Esophagus (tissue), 2 donors: ENCODE data around the gene DDX50. TPM values are rescaled to one million over a fixed set of nuclear protein-coding genes. Genes with fewer than 3 reads are reported as not detected.
"Not testable (repeated sequence)": the region's sequence is repeated elsewhere in the genome, so short reads cannot be mapped to it uniquely, and the experiment has no call there.

Experiments
- H3K27ac ChIP-seq, 2 donors: one replicate each; pipeline ENCODE4 v1.5.1; 2013; ENCODE audit warnings: low read depth in 2 of 2, mild to moderate bottlenecking in 2 of 2, inconsistent platforms in 1 of 2, low read length in 1 of 2, moderate library complexity in 1 of 2
- H3K27me3 ChIP-seq, 2 donors: one replicate each; pipeline ENCODE4 v1.6.1; 2013; ENCODE audit warnings: low read length in 2 of 2, control low read depth in 1 of 2, mild to moderate bottlenecking in 1 of 2; ENCODE audit not compliant: insufficient read depth in 2 of 2, control insufficient read depth in 1 of 2
- H3K36me3 ChIP-seq, 2 donors: one replicate each; pipeline ENCODE4 v1.6.1; 2013; ENCODE audit warnings: low read length in 1 of 2; ENCODE audit not compliant: control insufficient read depth in 2 of 2, insufficient read depth in 2 of 2
- H3K4me1 ChIP-seq, 2 donors: one replicate each; pipeline ENCODE4 v1.6.1; 2013; ENCODE audit warnings: low read length in 1 of 2; ENCODE audit not compliant: control insufficient read depth in 2 of 2, insufficient read depth in 2 of 2
- H3K4me3 ChIP-seq, 2 donors: one replicate each; pipeline ENCODE4 v1.5.1; 2013; ENCODE audit warnings: low read length in 2 of 2, mild to moderate bottlenecking in 2 of 2, low read depth in 1 of 2, moderate library complexity in 1 of 2
- H3K9me3 ChIP-seq, 2 donors: one replicate each; pipeline ENCODE4 v1.6.1; 2013; ENCODE audit warnings: mild to moderate bottlenecking in 2 of 2, low read depth in 1 of 2, low read length in 1 of 2, moderate library complexity in 1 of 2; ENCODE audit not compliant: control insufficient read depth in 2 of 2, insufficient read depth in 1 of 2
- WGBS, 2 donors: extraction: QIAGEN DNeasy Blood & Tissue Kit; methylation state at CpG; one replicate each; pipeline ENCODE4 v1.1.7; 2013; 5-methylcytosine and 5-hydroxymethylcytosine counted together
- polyA plus RNA-seq, 2 donors: library from polyadenylated mRNA; stranded (reverse); fragments of 200-250 nt; gene quantifications; one replicate each; pipeline ENCODE4 v1.2.3, GENCODE V29; 2013
- donor health status: healthy with polysubstance abuse.
- donor health status: Bipolar disorder and iron deficiency.

The DDX50 gene, protein sequence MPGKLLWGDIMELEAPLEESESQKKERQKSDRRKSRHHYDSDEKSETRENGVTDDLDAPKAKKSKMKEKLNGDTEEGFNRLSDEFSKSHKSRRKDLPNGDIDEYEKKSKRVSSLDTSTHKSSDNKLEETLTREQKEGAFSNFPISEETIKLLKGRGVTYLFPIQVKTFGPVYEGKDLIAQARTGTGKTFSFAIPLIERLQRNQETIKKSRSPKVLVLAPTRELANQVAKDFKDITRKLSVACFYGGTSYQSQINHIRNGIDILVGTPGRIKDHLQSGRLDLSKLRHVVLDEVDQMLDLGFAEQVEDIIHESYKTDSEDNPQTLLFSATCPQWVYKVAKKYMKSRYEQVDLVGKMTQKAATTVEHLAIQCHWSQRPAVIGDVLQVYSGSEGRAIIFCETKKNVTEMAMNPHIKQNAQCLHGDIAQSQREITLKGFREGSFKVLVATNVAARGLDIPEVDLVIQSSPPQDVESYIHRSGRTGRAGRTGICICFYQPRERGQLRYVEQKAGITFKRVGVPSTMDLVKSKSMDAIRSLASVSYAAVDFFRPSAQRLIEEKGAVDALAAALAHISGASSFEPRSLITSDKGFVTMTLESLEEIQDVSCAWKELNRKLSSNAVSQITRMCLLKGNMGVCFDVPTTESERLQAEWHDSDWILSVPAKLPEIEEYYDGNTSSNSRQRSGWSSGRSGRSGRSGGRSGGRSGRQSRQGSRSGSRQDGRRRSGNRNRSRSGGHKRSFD
- polyA plus RNA-seq = 10 to 100 TPM in 1 of 2 donors, 1 to 10 TPM in 1; 8.8 to 20.4 TPM

DNA sequence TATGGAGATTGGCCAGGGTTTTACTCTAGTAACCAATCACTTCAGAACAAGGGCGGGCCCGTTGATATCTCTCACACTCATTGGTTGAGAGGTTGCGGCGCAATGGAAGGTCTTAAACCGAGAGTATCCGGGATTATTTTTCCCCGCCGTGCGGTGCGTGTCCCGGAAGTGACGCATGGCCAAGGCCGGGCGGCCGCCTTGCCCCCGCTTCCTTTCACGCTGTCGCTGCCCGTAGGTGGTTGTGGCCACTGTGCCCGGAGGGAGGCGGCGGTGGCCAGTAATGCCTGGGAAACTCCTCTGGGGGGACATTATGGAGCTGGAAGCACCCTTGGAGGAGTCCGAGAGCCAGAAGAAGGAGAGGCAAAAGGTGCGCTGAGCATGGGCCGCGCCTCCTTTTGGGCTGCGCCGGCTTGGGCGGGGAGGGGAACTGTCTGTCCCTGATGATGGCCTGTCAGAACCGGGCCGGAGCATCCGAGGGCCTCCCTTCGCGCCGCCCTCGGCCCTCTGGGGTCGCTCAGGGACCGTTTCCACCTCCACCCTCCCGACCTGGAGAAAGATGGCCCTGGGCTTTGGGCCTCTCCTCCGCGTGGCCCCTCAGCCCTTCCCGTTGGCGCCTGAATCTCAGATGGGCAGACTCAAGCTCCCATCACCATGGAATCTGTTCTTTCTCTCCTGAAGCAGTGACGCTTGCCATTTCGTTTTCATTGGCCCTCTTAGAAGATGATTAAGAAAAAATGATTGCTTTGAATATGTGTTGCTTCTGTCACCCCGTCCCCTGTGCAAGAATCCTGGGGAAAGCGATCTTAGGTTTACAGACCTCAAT is at the start of gene DDX50:
DDX50 (plus strand) TSS at position 211 of the 823 bp plus-strand sequence; CDS start at position 281, 70 bp downstream.
- Histone ChIP-seq H3K9me3 (no peaks in the 10 kb centered on the region), H3K36me3 (no peaks in the 10 kb centered on the region), H3K4me1 (no peaks in the 10 kb centered on the region), H3K27ac (peak within 1 kb of the TSS; percentile 94 to 96), H3K27me3 (no peaks in the 10 kb centered on the region), H3K4me3 (peak within 1 kb of the TSS; percentile 84 to 93)
- 0% methylated on average over 42 to 47 of the region's 47 CpGs for WGBS, 2 donors

DNA sequence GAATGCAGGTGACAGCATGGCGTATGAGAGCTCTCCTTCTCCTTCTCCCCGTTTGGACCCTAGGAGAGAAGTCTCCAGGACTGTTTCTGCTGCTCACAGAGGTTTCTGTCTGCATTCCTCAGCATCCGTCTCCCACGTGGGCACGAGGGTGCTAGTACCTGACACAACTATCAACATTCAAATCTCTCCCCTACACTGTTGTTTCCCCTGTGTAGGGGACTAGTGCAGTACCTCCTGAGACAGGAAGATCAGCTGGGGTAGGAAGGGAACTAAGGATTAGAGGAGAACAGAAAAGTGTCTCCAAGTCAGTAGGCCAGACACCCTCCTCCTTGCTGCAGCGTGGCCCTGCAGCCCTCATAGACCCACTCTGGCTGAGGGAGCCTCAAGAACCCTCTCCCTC is 44.8 kb upstream of the DDX50 start:
- 68 to 72% methylated on average over 6 of the region's 6 CpGs for WGBS, 2 donors
- no peak overlapping the region for H3K27ac ChIP-seq
- peaks cover 0 to 6% of the 10 kb centered on the region in 2 donors for H3K9me3 ChIP-seq
- no peak overlapping the region for H3K4me3 ChIP-seq
- peaks cover 0 to 5% of the 10 kb centered on the region in 2 donors for H3K4me1 ChIP-seq
- H3K27me3 ChIP-seq = no peaks in the 10 kb centered on the region
- H3K36me3 ChIP-seq = no peaks in the 10 kb centered on the region

DNA sequence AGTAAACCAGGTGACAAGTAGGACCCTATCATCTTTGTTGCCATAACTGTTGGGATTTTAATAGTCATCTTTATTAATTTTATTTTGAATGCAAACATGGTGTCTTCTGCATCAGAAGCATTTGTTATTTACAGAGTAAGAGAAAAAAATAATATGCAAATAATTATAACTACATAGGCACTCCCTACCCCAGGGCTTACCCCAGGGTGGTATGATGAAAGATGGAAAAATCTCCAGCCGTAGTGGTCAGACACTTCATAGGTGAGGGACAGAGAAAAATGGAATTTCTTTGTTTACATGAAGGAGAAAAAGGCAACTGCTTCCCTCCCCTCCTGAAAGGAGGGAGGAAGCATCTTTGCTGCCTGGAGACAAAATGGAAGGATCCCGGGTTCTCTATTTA is 44.1 kb upstream of the DDX50 start:
- Histone ChIP-seq H3K4me3 (no peak overlapping the region), H3K36me3 (no peaks in the 10 kb centered on the region), H3K27ac (no peak overlapping the region), H3K27me3 (no peaks in the 10 kb centered on the region), H3K9me3 (peaks cover 0 to 7% of the 10 kb centered on the region in 2 donors), H3K4me1 (peaks cover 0 to 5% of the 10 kb centered on the region in 2 donors)
- WGBS, 2 donors = 63 to 77% methylated on average over 2 of the region's 2 CpGs

DNA sequence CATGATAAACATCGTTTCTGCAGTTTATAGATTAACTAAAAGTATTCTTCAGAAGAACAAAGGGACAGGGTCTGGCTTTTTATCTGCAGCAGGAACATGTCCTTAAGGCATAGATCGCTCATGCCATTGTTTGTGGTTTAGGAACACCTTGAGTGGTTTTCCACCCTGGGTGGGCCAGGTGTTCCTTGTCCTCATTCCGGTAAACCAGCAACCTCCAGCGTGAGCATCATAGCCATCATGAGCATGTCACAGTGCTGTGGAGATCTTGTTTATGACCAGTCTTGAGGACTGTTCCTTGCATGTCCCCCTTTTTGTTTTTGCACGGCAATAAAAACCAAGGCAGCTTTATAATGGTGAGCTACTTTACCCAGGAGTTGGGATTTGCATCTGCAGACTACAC is 39.9 kb upstream of the DDX50 start:
- 92 to 93% methylated on average over 5 of the region's 5 CpGs for WGBS, 2 donors
- Histone ChIP-seq H3K9me3 (peaks cover 0 to 7% of the 10 kb centered on the region in 2 donors), H3K36me3 (no peaks in the 10 kb centered on the region), H3K27me3 (no peaks in the 10 kb centered on the region), H3K4me3 (no peak overlapping the region), H3K27ac (no peak overlapping the region), H3K4me1 (peaks cover 0 to under 1% of the 10 kb centered on the region in 2 donors)

DNA sequence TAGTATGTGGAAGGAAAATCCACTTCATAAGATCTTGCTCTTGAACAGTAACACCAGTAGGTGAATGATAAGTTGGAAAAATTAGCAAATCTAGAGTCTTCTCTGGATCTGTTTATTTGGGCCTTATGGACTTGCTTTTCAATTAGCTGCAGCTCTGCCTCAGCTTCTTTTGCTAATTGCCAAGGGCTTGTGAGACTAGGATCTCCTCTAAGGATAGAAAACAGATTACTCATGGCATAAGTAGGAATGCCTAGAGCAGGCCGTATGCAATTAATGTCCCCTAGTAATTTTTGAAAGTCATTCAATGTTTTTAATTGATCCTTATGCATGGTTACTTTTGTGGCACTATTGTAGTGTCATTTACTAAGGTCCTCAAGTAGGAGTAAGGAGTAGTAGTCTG is 36.5 kb upstream of the DDX50 start:
- H3K27ac ChIP-seq = no peak overlapping the region
- WGBS, 2 donors = 89 to 93% methylated on average over 1 of the region's 1 CpG
- H3K9me3 ChIP-seq = peaks cover 0 to 7% of the 10 kb centered on the region in 2 donors
- no peak overlapping the region for H3K4me3 ChIP-seq
- H3K27me3 ChIP-seq = no peaks in the 10 kb centered on the region
- H3K36me3 ChIP-seq = no peaks in the 10 kb centered on the region
- no peaks in the 10 kb centered on the region for H3K4me1 ChIP-seq

DNA sequence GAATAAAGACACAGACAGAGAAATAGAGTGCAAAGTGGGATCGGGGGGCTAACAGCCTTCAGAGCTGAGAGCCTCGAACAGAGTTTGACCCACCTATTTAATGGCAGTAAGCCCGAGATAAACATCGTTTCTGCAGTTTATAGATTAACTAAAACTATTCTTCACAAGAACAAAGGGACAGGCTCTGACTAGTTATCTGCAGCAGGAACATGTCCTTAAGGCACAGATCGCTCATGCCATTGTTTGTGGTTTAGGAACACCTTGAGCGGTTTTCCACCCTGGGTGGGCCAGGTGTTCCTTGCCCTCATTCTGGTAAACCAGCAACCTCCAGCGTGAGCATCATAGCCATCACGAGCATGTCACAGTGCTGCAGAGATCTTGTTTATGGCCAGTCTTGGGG is 32.9 kb upstream of the DDX50 start:
- H3K4me1 ChIP-seq, H3K36me3 ChIP-seq, H3K4me3 ChIP-seq, H3K9me3 ChIP-seq, H3K27me3 ChIP-seq, H3K27ac ChIP-seq: not testable (repeated sequence)
- WGBS, 2 donors = 84 to 92% methylated on average over 8 of the region's 8 CpGs

DNA sequence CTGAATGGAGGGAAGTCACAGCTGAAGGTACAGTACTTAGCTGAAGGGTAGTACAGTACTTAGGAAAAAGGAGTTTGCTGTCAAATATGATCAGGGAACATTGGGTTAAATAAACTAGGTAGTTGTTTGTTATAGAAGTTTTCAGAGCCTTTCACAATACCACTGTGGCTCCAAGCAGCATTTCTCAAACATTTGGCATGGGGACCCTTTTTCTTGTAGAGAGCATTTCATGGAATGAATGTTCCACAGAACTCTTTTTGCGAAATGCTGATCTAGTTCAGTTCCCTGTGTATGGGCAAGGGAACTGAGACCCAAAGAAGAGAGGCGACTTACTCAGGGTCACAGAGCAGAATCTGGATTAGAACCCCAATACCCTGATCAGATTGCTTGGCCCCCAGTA is 31.5 kb upstream of the DDX50 start:
- no peaks in the 10 kb centered on the region for H3K9me3 ChIP-seq
- peaks cover 0 to 2% of the 10 kb centered on the region in 2 donors for H3K4me1 ChIP-seq
- no peaks in the 10 kb centered on the region for H3K36me3 ChIP-seq
- no peaks in the 10 kb centered on the region for H3K27me3 ChIP-seq
- H3K27ac ChIP-seq = no peak overlapping the region
- no peak overlapping the region for H3K4me3 ChIP-seq
- WGBS, 2 donors = 71 to 72% methylated on average over 2 of the region's 2 CpGs

DNA sequence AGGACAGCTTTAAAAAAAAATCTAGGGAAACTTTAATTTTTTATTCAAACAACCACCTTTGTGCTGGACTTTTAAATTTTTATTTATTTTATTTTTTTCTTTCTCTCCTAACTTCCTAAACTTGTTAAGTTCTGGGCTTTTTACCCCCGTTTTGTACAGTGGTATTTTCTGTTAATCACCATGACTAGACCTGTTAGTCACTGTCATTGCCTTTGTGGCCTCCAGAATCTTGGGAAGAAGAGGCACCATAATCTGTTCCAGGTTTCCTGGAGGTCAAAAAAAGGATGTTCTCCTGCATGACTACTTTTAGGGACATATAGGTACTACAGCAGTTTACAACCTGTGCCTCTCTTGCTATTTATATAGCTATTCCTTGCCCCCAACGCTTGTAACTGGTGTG is 31.1 kb upstream of the DDX50 start:
- Histone ChIP-seq H3K9me3 (no peaks in the 10 kb centered on the region), H3K4me3 (no peak overlapping the region), H3K36me3 (no peaks in the 10 kb centered on the region), H3K27me3 (no peaks in the 10 kb centered on the region), H3K27ac (peak overlapping the region in 1 of 2 donors; percentile 12), H3K4me1 (peaks cover 0 to 2% of the 10 kb centered on the region in 2 donors)
- WGBS, 2 donors = 75 to 86% methylated on average over 2 of the region's 2 CpGs

DNA sequence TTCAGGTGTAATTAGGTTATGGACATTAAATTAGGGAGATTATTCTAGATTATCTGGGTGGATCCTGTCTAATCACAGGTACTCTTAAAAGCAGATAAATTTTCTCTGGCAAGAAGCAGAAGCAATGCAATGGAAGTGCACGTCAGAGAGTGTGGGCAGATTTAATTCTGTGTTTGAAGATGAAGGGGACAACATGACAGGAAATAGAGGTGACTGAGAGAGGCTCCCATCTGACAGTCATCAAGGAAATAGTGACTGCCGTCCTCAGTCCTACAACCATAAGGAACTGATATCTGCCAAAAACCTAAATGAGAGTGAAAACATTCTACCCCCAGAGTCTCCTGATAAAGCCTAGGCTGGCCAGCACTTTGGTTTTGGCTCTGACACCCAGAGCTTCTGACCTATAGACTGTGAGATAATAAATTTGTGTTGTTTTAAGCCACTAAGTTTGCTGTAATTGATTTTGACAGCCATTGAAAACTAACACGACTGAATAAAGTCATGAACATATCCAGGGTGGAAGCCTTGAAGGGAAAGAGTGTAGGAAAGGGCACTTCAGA is 30.5 kb upstream of the DDX50 start:
- Histone ChIP-seq H3K36me3 (no peaks in the 10 kb centered on the region), H3K9me3 (no peaks in the 10 kb centered on the region), H3K4me3 (no peak overlapping the region), H3K4me1 (peaks cover 0 to 2% of the 10 kb centered on the region in 2 donors), H3K27ac (peak overlapping the region; percentile 9 to 12), H3K27me3 (no peaks in the 10 kb centered on the region)
- WGBS, 2 donors = 54 to 60% methylated on average over 3 of the region's 3 CpGs
